Thyroid gland (tissue), 4 donors: ENCODE results near the gene GCNT2. TPM values are rescaled to one million over a fixed set of nuclear protein-coding genes. Genes with fewer than 3 reads are reported as not detected.
"Not testable (repeated sequence)": the region's sequence is repeated elsewhere in the genome, so short reads cannot be mapped to it uniquely, and the experiment has no call there.

Experiments
- DNase-seq, 2 donors: peaks; one replicate each; pipeline ENCODE4 v3.0.0-alpha.2; 2019
- H3K27ac ChIP-seq, 3 donors: fragments of 200-600 bp; sonication (generic); 1 replicate in 2 of 3; 2 replicates in 1 of 3; pipeline ENCODE4 v1.5.1; 2016 to 2019; ENCODE audit warnings: mild to moderate bottlenecking in 1 of 3, moderate library complexity in 1 of 3
- H3K27me3 ChIP-seq: fragments of 200-600 bp; sonication (generic); one replicate; pipeline ENCODE4 v1.5.1; 2019
- H3K36me3 ChIP-seq, 2 donors: fragments of 200-600 bp; sonication (generic); one replicate each; pipeline ENCODE4 v1.5.1; 2016 to 2019
- H3K4me1 ChIP-seq, 2 donors: fragments of 200-600 bp; sonication (generic); one replicate each; pipeline ENCODE4 v1.5.1; 2017 to 2019
- H3K4me3 ChIP-seq, 3 donors: fragments of 200-600 bp; sonication (generic); replicated peaks in 1 of 3; 1 replicate in 2 of 3; 2 replicates in 1 of 3; pipeline ENCODE4 v1.5.1; 2016; ENCODE audit warnings: mild to moderate bottlenecking in 1 of 3
- H3K9me3 ChIP-seq: fragments of 200-600 bp; sonication (generic); one replicate; pipeline ENCODE4 v1.5.1; 2017
- CTCF ChIP-seq, 6 experiments: fragments of 200-600 bp in 3 of 6; fragments of 450-650 bp in 3 of 6; sonication (generic) in 3 of 6; IDR thresholded peaks; one replicate each; pipeline ENCODE4 v1.5.1; 2016 to 2019; ENCODE audit warnings: antibody characterized with exemption in 6 of 6, mild to moderate bottlenecking in 2 of 6, inconsistent platforms in 1 of 6, moderate library complexity in 1 of 6
- POLR2A ChIP-seq, 2 donors: fragments of 450-650 bp; IDR thresholded peaks; one replicate each; pipeline ENCODE4 v1.6.1; 2017; ENCODE audit warnings: antibody characterized with exemption in 2 of 2, mild to moderate bottlenecking in 2 of 2, moderate library complexity in 1 of 2
- WGBS, 2 donors: methylation state at CpG; one replicate each; pipeline ENCODE4 v1.1.5; 2017; 5-methylcytosine and 5-hydroxymethylcytosine counted together
- intact Hi-C: fragments of 100-400 bp; cut with DNase I; formaldehyde crosslinking; loops from one replicate; pipeline ENCODE4 v1.15.1; 2023
- total RNA-seq, 4 donors: library from RNA; depleted of rRNA; stranded (reverse); fragments of >200 nt; gene quantifications; one replicate each; pipeline ENCODE4 v1.2.3, GENCODE V29; 2016

GCNT2 gene
- total RNA-seq, 4 donors from 2014 or later = 4.0 to 9.8 (median 8.0) TPM

GRCh38 chr6:10567256-10568026 lies 46.3 kb downstream of the GCNT2 start:
- TF ChIP-seq POLR2A (IDR thresholded peaks at IDR 0.05) = no peak
- intact Hi-C loops = no loop called here
- no peaks in the 10 kb centered on the region for H3K36me3 ChIP-seq
- no peaks in the 10 kb centered on the region for H3K27me3 ChIP-seq
- 86 to 90% methylated on average over 6 of the region's 6 CpGs for WGBS, 2 donors
- no peak overlapping the region for H3K4me3 ChIP-seq
- no peak for DNase-seq
- no peaks in the 10 kb centered on the region for H3K9me3 ChIP-seq
- no peak overlapping the region for H3K27ac ChIP-seq
- H3K4me1 ChIP-seq = no peaks in the 10 kb centered on the region

- 88 to 90% methylated on average over 5 of the region's 5 CpGs for WGBS, 2 donors
- H3K9me3 ChIP-seq = no peaks in the 10 kb centered on the region
- no peaks in the 10 kb centered on the region for H3K36me3 ChIP-seq
- intact Hi-C loops = no loop called here
- H3K27me3 ChIP-seq = no peaks in the 10 kb centered on the region
- no peak for DNase-seq
- no peaks in the 10 kb centered on the region for H3K4me1 ChIP-seq
- H3K27ac ChIP-seq = no peak overlapping the region
- TF ChIP-seq POLR2A (IDR thresholded peaks at IDR 0.05) (no peak), CTCF (IDR thresholded peaks at IDR 0.05) (no peak)
- no peak overlapping the region for H3K4me3 ChIP-seq
Measured at GRCh38 chr6:10569392-10570127, 48.4 kb downstream of the GCNT2 start.

- DNase-seq, H3K9me3 ChIP-seq, intact Hi-C loops, H3K4me3 ChIP-seq, H3K4me1 ChIP-seq, H3K36me3 ChIP-seq, H3K27ac ChIP-seq, H3K27me3 ChIP-seq: not testable (repeated sequence)
- WGBS, 2 donors = 93 to 94% methylated on average over 5 of the region's 5 CpGs
Measured at GRCh38 chr6:10575519-10575918, 54.4 kb downstream of the GCNT2 start.

DNA sequence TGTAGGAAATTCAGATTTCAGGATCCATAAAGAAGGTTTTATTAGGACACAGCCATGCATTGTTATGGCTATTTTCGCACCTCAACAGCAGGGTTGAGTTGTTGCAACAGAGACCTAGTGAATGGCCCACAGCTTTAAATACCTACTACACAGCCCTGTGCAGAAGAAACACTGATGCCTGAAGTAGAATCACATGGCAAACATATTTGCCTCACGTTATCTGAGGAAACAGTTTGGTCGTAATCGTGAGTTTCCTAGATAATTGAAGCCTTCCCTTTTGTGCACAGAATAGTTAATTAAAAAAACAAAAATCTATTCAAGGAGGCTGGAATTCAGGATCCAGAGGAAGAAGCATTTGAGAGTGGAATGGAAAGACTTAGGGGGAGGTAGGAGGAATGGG lies 55.1 kb downstream of the GCNT2 start:
- intact Hi-C loops = no loop called here
- no peak for TF ChIP-seq CTCF (IDR thresholded peaks at IDR 0.05)
- no peak for TF ChIP-seq POLR2A (IDR thresholded peaks at IDR 0.05)
- H3K4me3 ChIP-seq = no peak overlapping the region
- H3K9me3 ChIP-seq = no peaks in the 10 kb centered on the region
- no peaks in the 10 kb centered on the region for H3K36me3 ChIP-seq
- DNase-seq = no peak
- no peaks in the 10 kb centered on the region for H3K4me1 ChIP-seq
- no peak overlapping the region for H3K27ac ChIP-seq
- H3K27me3 ChIP-seq = no peaks in the 10 kb centered on the region
- 87% methylated on average over 4 of the region's 4 CpGs for WGBS, 2 donors

DNA sequence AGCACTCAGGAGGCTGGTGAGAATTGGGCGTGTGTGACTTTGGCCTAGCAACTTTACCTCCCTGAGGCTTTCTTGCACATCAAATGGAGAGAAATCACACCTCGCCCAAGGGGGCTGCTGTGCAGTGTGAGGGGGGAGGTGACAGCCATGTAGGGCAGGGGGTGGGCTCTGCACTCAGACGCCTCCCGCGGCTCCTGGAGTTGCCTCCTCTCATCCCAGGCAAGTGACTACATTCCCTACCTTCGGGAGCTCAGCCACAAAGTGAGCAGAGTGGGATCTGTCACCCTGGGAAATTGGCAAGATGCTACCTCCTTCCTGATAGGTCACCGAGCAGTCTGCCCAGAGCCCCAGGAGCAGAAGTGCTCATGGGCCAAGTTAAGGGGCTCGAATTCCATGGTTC lies 56.0 kb downstream of the GCNT2 start:
- no peaks in the 10 kb centered on the region for H3K27me3 ChIP-seq
- intact Hi-C loops = no loop called here
- H3K27ac ChIP-seq = no peak overlapping the region
- H3K4me1 ChIP-seq = peaks cover 0 to 3% of the 10 kb centered on the region in 2 donors
- TF ChIP-seq POLR2A (IDR thresholded peaks at IDR 0.05) = no peak
- no peaks in the 10 kb centered on the region for H3K36me3 ChIP-seq
- H3K9me3 ChIP-seq = no peaks in the 10 kb centered on the region
- no peak overlapping the region for H3K4me3 ChIP-seq
- no peak for DNase-seq
- WGBS, 2 donors = 79 to 86% methylated on average over 7 to 8 of the region's 8 CpGs

DNA sequence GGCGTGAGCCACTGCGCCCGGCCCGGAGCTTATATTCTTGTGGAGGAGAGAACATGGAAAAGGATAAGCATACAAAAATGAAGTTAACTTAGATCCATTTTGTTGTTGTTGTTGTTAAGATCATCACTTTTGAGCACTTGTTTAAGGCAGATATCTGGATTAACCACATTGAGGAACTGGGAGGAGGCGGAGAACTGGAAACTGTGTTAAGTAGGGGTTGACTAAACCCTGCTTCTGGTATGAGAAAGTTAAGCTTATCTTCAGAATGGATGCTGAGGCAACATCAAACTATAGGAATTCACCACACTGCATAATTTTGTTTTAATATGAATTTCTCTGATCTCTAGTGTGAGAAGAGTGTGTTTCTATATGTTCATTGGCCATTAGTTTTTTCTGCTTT lies 57.6 kb downstream of the GCNT2 start:
- Histone ChIP-seq H3K27ac (no peak overlapping the region), H3K36me3 (no peaks in the 10 kb centered on the region), H3K27me3 (no peaks in the 10 kb centered on the region), H3K9me3 (no peaks in the 10 kb centered on the region), H3K4me1 (peaks cover 11 to 14% of the 10 kb centered on the region in 2 donors), H3K4me3 (no peak overlapping the region)
- intact Hi-C loops = no loop called here
- no peak for TF ChIP-seq POLR2A (IDR thresholded peaks at IDR 0.05)
- TF ChIP-seq CTCF (IDR thresholded peaks at IDR 0.05) = no peak
- WGBS, 2 donors = 96 to 99% methylated on average over 5 of the region's 5 CpGs
- no peak for DNase-seq
